Vagina (tissue), 2 donors: Measurements from ENCODE around the gene GOPC.

ENCODE experiments used
- POLR2A ChIP-seq, 2 donors: fragments of 450-650 bp; IDR thresholded peaks; one replicate each; pipeline ENCODE4 v1.6.1; 2017; ENCODE audit warnings: antibody characterized with exemption in 2 of 2, mild to moderate bottlenecking in 2 of 2, moderate library complexity in 2 of 2
- TF ChIP-seq, protein P1 (sequence below), 3 experiments: fragments of 450-650 bp in 2 of 3; fragments of 200-600 bp in 1 of 3; sonication (generic) in 1 of 3; IDR thresholded peaks; one replicate each; pipeline ENCODE4 v1.5.1; 2017 to 2019; ENCODE audit warnings: antibody characterized with exemption in 3 of 3, mild to moderate bottlenecking in 2 of 3, moderate library complexity in 2 of 3

DNA sequence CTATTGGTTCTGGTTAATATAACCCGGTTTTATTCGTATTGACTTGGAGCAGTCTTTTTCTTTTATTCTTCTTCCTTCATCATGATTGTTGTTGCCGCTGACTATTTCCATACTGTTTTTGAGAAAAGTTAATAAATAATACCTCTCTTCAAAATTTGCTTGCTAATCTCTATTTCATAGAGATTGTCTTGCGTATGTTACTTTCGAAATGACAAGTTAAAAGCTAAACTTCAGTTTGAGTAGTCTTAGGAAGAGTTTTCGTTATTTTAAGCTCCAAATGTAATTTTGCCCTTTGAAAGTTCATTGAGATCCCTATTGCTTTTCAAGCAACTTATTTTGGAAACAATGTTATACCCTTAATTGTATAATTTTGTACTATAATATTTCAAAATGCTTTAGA, 83.4 kb downstream of the GOPC start:
- TF ChIP-seq, protein P1, sequence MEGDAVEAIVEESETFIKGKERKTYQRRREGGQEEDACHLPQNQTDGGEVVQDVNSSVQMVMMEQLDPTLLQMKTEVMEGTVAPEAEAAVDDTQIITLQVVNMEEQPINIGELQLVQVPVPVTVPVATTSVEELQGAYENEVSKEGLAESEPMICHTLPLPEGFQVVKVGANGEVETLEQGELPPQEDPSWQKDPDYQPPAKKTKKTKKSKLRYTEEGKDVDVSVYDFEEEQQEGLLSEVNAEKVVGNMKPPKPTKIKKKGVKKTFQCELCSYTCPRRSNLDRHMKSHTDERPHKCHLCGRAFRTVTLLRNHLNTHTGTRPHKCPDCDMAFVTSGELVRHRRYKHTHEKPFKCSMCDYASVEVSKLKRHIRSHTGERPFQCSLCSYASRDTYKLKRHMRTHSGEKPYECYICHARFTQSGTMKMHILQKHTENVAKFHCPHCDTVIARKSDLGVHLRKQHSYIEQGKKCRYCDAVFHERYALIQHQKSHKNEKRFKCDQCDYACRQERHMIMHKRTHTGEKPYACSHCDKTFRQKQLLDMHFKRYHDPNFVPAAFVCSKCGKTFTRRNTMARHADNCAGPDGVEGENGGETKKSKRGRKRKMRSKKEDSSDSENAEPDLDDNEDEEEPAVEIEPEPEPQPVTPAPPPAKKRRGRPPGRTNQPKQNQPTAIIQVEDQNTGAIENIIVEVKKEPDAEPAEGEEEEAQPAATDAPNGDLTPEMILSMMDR (IDR thresholded peaks at IDR 0.05): no peak
- TF ChIP-seq POLR2A (IDR thresholded peaks at IDR 0.05): no peak
